CD4-positive, alpha-beta T cell treated with Interleukin-6 for 4 hours (primary cell): ENCODE data around the gene NT5C3B.

Experiments used
- DNase-seq: peaks from one replicate; pipeline ENCODE4 v3.0.0-alpha.2; 2020; ENCODE audit warnings: mixed read lengths

NT5C3B gene

GRCh38 chr17:41806685-41807445, 29.2 kb downstream of the NT5C3B start:
- no peak for DNase-seq

GRCh38 chr17:41803049-41804020, 32.7 kb downstream of the NT5C3B start:
- DNase-seq = no peak

GRCh38 chr17:41801374-41802271, 34.4 kb downstream of the NT5C3B start:
- peak; percentile 84 for DNase-seq

- DNase-seq = peak; percentile 50
Measured at GRCh38 chr17:41800601-41801373, 35.2 kb downstream of the NT5C3B start.

- no peak for DNase-seq
Measured at GRCh38 chr17:41799366-41799765, 36.7 kb downstream of the NT5C3B start.

GRCh38 chr17:41797377-41797776, 38.7 kb downstream of the NT5C3B start:
- no peak for DNase-seq

- DNase-seq = no peak
Measured at GRCh38 chr17:41796121-41796895, 39.7 kb downstream of the NT5C3B start.

- DNase-seq = no peak
Measured at GRCh38 chr17:41794540-41794975, 41.5 kb downstream of the NT5C3B start.

GRCh38 chr17:41793784-41794539, 42.1 kb downstream of the NT5C3B start:
- DNase-seq = no peak

GRCh38 chr17:41792845-41793783, 42.9 kb downstream of the NT5C3B start:
- peak; percentile 21 for DNase-seq

- no peak for DNase-seq
Measured at GRCh38 chr17:41787021-41787418, 49.0 kb downstream of the NT5C3B start.

GRCh38 chr17:41786227-41787020, 49.6 kb downstream of the NT5C3B start, which contains the start of gene JUP:
Gene JUP (minus strand): TSS chr17:41786711. CDS start chr17:41771854, 14,857 bp downstream.
- DNase-seq = peak; percentile 91

- no peak for DNase-seq
Measured at GRCh38 chr17:41785859-41786226, 50.2 kb downstream of the NT5C3B start.

GRCh38 chr17:41785091-41785858, 50.8 kb downstream of the NT5C3B start:
- DNase-seq = no peak

- DNase-seq = no peak
Measured at GRCh38 chr17:41784207-41784744, 51.8 kb downstream of the NT5C3B start.

GRCh38 chr17:41782142-41782541, 53.9 kb downstream of the NT5C3B start:
- DNase-seq = no peak
